Sigmoid colon (tissue), 4 donors: ENCODE results near the gene GPR108.

ENCODE experiments used
- CTCF ChIP-seq, 4 experiments: fragments of 450-650 bp in 3 of 4; fragments of 200-600 bp in 1 of 4; IDR thresholded peaks; one replicate each; pipeline ENCODE4 v1.5.1; 2016 to 2019; ENCODE audit warnings: antibody characterized with exemption in 4 of 4, mild to moderate bottlenecking in 3 of 4, moderate library complexity in 2 of 4
- EP300 ChIP-seq, 4 donors: sonication (generic); formaldehyde crosslinking; IDR thresholded peaks; one replicate each; pipeline ENCODE4 v1.6.1; 2017; ENCODE audit warnings: antibody characterized with exemption in 4 of 4
- POLR2A ChIP-seq, 2 donors: fragments of 450-650 bp; IDR thresholded peaks; one replicate each; pipeline ENCODE4 v1.6.1; 2016; ENCODE audit warnings: antibody characterized with exemption in 2 of 2, mild to moderate bottlenecking in 2 of 2, moderate library complexity in 2 of 2
- POLR2AphosphoS5 ChIP-seq, 4 donors: sonication (generic); formaldehyde crosslinking; IDR thresholded peaks; one replicate each; pipeline ENCODE4 v1.6.1; 2017; ENCODE audit warnings: antibody characterized with exemption in 4 of 4

DNA sequence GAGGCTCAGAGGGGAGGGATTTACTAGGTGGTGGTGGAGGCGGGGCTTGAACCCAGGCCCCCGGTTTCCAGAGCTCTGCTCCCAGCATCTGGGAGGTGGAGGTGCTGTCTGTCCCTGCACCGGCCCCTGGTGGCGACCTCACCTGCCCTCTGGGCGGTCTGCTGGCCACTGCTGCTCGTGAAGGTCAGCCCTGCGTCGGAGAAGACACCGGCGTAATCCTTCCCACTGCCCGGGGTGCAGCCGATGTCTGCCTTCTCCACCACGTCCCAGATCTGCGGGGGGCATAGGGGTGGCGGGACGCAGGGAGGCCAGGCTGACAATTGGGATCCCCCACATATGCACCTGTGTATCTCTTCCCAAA lies 29.7 kb downstream of the GPR108 start:
- TF ChIP-seq CTCF (IDR thresholded peaks at IDR 0.05) (no peak), POLR2A (IDR thresholded peaks at IDR 0.05) (no peak), EP300 (IDR thresholded peaks at IDR 0.05) (no peak), POLR2AphosphoS5 (IDR thresholded peaks at IDR 0.05) (no peak)
